H9 (cell line): ENCODE data around the gene NMUR1. TPM values are rescaled to one million over a fixed set of nuclear protein-coding genes. Genes with fewer than 3 reads are reported as not detected.

Source experiments
- DNase-seq: peaks from one replicate; pipeline ENCODE4 v3.0.0-alpha.2; 2017
- H2AFZ ChIP-seq: one replicate; pipeline ENCODE4 v1.6.1; 2013; ENCODE audit warnings: mild to moderate bottlenecking, low read length, control low read depth, moderate library complexity
- H2AK5ac ChIP-seq: 2 replicates; pipeline ENCODE4 v1.6.1; 2013; ENCODE audit warnings: low read length, control low read depth, mixed read lengths; ENCODE audit not compliant: insufficient read length
- H2BK120ac ChIP-seq: one replicate; pipeline ENCODE4 v1.6.1; 2013; ENCODE audit warnings: low read depth, mild to moderate bottlenecking, low read length, control low read depth, inconsistent platforms; ENCODE audit not compliant: poor library complexity, severe bottlenecking
- H2BK12ac ChIP-seq: 2 replicates; pipeline ENCODE4 v1.6.1; 2013; ENCODE audit warnings: low read length, control low read depth, mixed read lengths, low read depth; ENCODE audit not compliant: insufficient read length
- H2BK15ac ChIP-seq: 2 replicates; pipeline ENCODE4 v1.6.1; 2013; ENCODE audit warnings: low read depth, low read length, control low read depth
- H2BK20ac ChIP-seq: one replicate; pipeline ENCODE4 v1.6.1; 2013; ENCODE audit warnings: low read depth, mild to moderate bottlenecking, low read length, control low read depth, inconsistent platforms; ENCODE audit not compliant: poor library complexity, severe bottlenecking
- H2BK5ac ChIP-seq: 2 replicates; pipeline ENCODE4 v1.6.1; 2013; ENCODE audit warnings: low read length, control low read depth, mixed read lengths; ENCODE audit not compliant: insufficient read length
- H3K14ac ChIP-seq: 2 replicates; pipeline ENCODE4 v1.6.1; 2013; ENCODE audit warnings: low read length, control low read depth; ENCODE audit not compliant: insufficient read depth
- H3K18ac ChIP-seq: 2 replicates; pipeline ENCODE4 v1.6.1; 2013; ENCODE audit warnings: low read depth, mild to moderate bottlenecking, mixed read lengths, low read length, control low read depth; ENCODE audit not compliant: insufficient read length
- H3K23ac ChIP-seq: 2 replicates; pipeline ENCODE4 v1.6.1; 2013; ENCODE audit warnings: low read length, control low read depth, mixed read lengths, low read depth; ENCODE audit not compliant: insufficient read length
- H3K23me2 ChIP-seq: 2 replicates; pipeline ENCODE4 v1.6.1; 2013; ENCODE audit warnings: low read depth, mild to moderate bottlenecking, mixed read lengths, low read length, control low read depth; ENCODE audit not compliant: insufficient read length, poor library complexity, severe bottlenecking
- H3K27ac ChIP-seq: 2 replicates; pipeline ENCODE4 v1.5.1; 2013; ENCODE audit warnings: low read length, control low read depth, mixed read lengths, low read depth; ENCODE audit not compliant: insufficient read length
- H3K27me3 ChIP-seq: 2 replicates; pipeline ENCODE4 v1.6.1; 2013; ENCODE audit warnings: low read length, control low read depth, inconsistent platforms; ENCODE audit not compliant: insufficient read depth
- H3K4ac ChIP-seq: 2 replicates; pipeline ENCODE4 v1.6.1; 2013; ENCODE audit warnings: low read depth, mild to moderate bottlenecking, control low read depth, inconsistent platforms, low read length, moderate library complexity
- H3K4me1 ChIP-seq: 2 replicates; pipeline ENCODE4 v1.6.1; 2013; ENCODE audit warnings: low read length, control low read depth, inconsistent platforms; ENCODE audit not compliant: insufficient read depth
- H3K4me2 ChIP-seq: 2 replicates; pipeline ENCODE4 v1.6.1; 2013; ENCODE audit warnings: low read length, control low read depth, mixed read lengths; ENCODE audit not compliant: insufficient read length, insufficient read depth
- H3K56ac ChIP-seq: 2 replicates; pipeline ENCODE4 v1.6.1; 2013; ENCODE audit warnings: low read depth, mild to moderate bottlenecking, mixed read lengths, low read length, control low read depth; ENCODE audit not compliant: insufficient read length
- H3K79me1 ChIP-seq: 2 replicates; pipeline ENCODE4 v1.6.1; 2013; ENCODE audit warnings: low read depth, mild to moderate bottlenecking, moderate library complexity, low read length, control low read depth, inconsistent platforms; ENCODE audit not compliant: insufficient read depth, poor library complexity, severe bottlenecking
- H3K79me2 ChIP-seq: 2 replicates; pipeline ENCODE4 v1.6.1; 2013; ENCODE audit warnings: low read length, control low read depth, inconsistent platforms; ENCODE audit not compliant: insufficient read depth
- H3K9ac ChIP-seq: 2 replicates; pipeline ENCODE4 v1.6.1; 2013; ENCODE audit warnings: low read length, control low read depth, mixed read lengths; ENCODE audit not compliant: insufficient read length; ENCODE audit errors: extremely low read depth
- H3K9me3 ChIP-seq: one replicate; pipeline ENCODE4 v1.6.1; 2013; ENCODE audit warnings: low read depth, low read length, inconsistent platforms; ENCODE audit not compliant: control insufficient read depth
- H3T11ph ChIP-seq: one replicate; pipeline ENCODE4 v1.6.1; 2013; ENCODE audit warnings: mild to moderate bottlenecking, low read length, control low read depth, inconsistent platforms
- H4K20me1 ChIP-seq: one replicate; pipeline ENCODE4 v1.6.1; 2013; ENCODE audit not compliant: control insufficient read depth, insufficient read length, insufficient read depth
- H4K5ac ChIP-seq: 2 replicates; pipeline ENCODE4 v1.6.1; 2013; ENCODE audit warnings: low read depth, mild to moderate bottlenecking, mixed read lengths, low read length, control low read depth; ENCODE audit not compliant: insufficient read length
- H4K8ac ChIP-seq: replicated peaks from 2 replicates; pipeline ENCODE4 v1.6.1; 2013; ENCODE audit warnings: low read length, control low read depth, mixed read lengths, low read depth; ENCODE audit not compliant: insufficient read length
- H4K91ac ChIP-seq: 2 replicates; pipeline ENCODE4 v1.6.1; 2013; ENCODE audit warnings: low read depth, mild to moderate bottlenecking, moderate library complexity, mixed read lengths, low read length, control low read depth; ENCODE audit not compliant: insufficient read length
- H3K27ac Mint-ChIP-seq, 3 experiments: 2 replicates in 2 of 3; 3 replicates in 1 of 3; pipeline ENCODE4 v1.8.0; 2020 to 2021; ENCODE audit warnings: mixed read lengths in 3 of 3, mild to moderate bottlenecking in 1 of 3, moderate library complexity in 1 of 3
- H3K27me3 Mint-ChIP-seq: 2 replicates; pipeline ENCODE4 v1.8.0; 2021; ENCODE audit warnings: low read depth, mild to moderate bottlenecking, moderate library complexity, mixed read lengths
- H3K36me3 Mint-ChIP-seq, 3 experiments: 2 replicates in 2 of 3; 3 replicates in 1 of 3; pipeline ENCODE4 v1.8.0; 2020 to 2021; ENCODE audit warnings: low read depth in 3 of 3, mixed read lengths in 3 of 3; ENCODE audit not compliant: insufficient read depth in 1 of 3
- H3K4me1 Mint-ChIP-seq, 2 experiments: 2 replicates each; pipeline ENCODE4 v1.8.0; 2020; ENCODE audit warnings: mixed read lengths in 2 of 2
- H3K4me3 Mint-ChIP-seq, 2 experiments: 2 replicates in 1 of 2; 3 replicates in 1 of 2; pipeline ENCODE4 v1.8.0; 2020 to 2021; ENCODE audit warnings: mild to moderate bottlenecking in 2 of 2, mixed read lengths in 2 of 2, moderate library complexity in 1 of 2
- H3K9me3 Mint-ChIP-seq, 2 experiments: 2 replicates in 1 of 2; 3 replicates in 1 of 2; pipeline ENCODE4 v1.8.0; 2020; ENCODE audit warnings: mild to moderate bottlenecking in 2 of 2, mixed read lengths in 2 of 2, moderate library complexity in 1 of 2
- CTCF ChIP-seq: fragments of 200-600 bp; sonication (generic); conservative IDR thresholded peaks from 3 replicates; pipeline ENCODE4 v1.8.0; 2021; ENCODE audit warnings: antibody characterized with exemption, mild to moderate bottlenecking
- WGBS: extraction: QIAGEN DNeasy Blood & Tissue Kit; methylation state at CpG from one replicate; pipeline ENCODE4 v1.1.7; 2013; ENCODE audit warnings: missing lambda C conversion rate, low lambda C conversion rate, mixed read lengths; ENCODE audit not compliant: insufficient read length; ENCODE audit errors: extremely low coverage; 5-methylcytosine and 5-hydroxymethylcytosine counted together
- total RNA-seq: library from RNA; stranded (reverse); gene quantifications from 2 replicates; pipeline ENCODE4 v1.2.1, GENCODE V29; 2021

The NMUR1 gene
- total RNA-seq, 1 experiment from 2014 or later, result 0.20 TPM

- Histone ChIP-seq H3K79me1 (no peaks in the 10 kb centered on the region), H3K9ac (no peak overlapping the region), H2BK5ac (no peak overlapping the region), H3K27me3 (no peaks in the 10 kb centered on the region), H3K23ac (no peak overlapping the region), H4K20me1 (no peaks in the 10 kb centered on the region), H2BK20ac (no peak overlapping the region), H3K4ac (no peak overlapping the region), H3K23me2 (no peaks in the 10 kb centered on the region), H2AK5ac (no peak overlapping the region), H3K4me1 (peaks cover 4% of the 10 kb centered on the region; the same call in 1 of the 2 replicates), H3K9me3 (no peaks in the 10 kb centered on the region), H3K27ac (no peak overlapping the region), H3K79me2 (no peaks in the 10 kb centered on the region), H2BK120ac (no peak overlapping the region), H2BK15ac (no peak overlapping the region), H2AFZ (no peak overlapping the region), H3K4me2 (no peak overlapping the region), H4K91ac (no peak overlapping the region), H4K5ac (no peak overlapping the region), H3T11ph (no peak overlapping the region), H3K56ac (no peak overlapping the region), H4K8ac (no peak overlapping the region), H2BK12ac (no peak overlapping the region), H3K14ac (no peak overlapping the region), H3K18ac (no peak overlapping the region)
- DNase-seq, result no peak
- H3K4me1 Mint-ChIP-seq, result peaks cover 7 to 26% of the 10 kb centered on the region in 2 experiments
- no peak for TF ChIP-seq CTCF
- no peaks in the 10 kb centered on the region; a peak in 1 of 7 replicates for H3K36me3 Mint-ChIP-seq
- H3K9me3 Mint-ChIP-seq, result no peaks in the 10 kb centered on the region
- H3K27me3 Mint-ChIP-seq, result peaks cover 5% of the 10 kb centered on the region
- no CpG with 5 or more reads among the region's 6 CpGs for WGBS
- no peak overlapping the region for H3K27ac Mint-ChIP-seq
- H3K4me3 Mint-ChIP-seq, result no peak overlapping the region
Observed at GRCh38 chr2:231535961-231536360, 5.7 kb upstream of the NMUR1 start.
